H9 (cell line): Measurements from ENCODE around the gene SMCO4. TPM values are rescaled to one million over a fixed set of nuclear protein-coding genes. Genes with fewer than 3 reads are reported as not detected.

Source experiments
- DNase-seq: peaks from one replicate; pipeline ENCODE4 v3.0.0-alpha.2; 2017
- H2AFZ ChIP-seq: one replicate; pipeline ENCODE4 v1.6.1; 2013; ENCODE audit warnings: mild to moderate bottlenecking, low read length, control low read depth, moderate library complexity
- H2AK5ac ChIP-seq: 2 replicates; pipeline ENCODE4 v1.6.1; 2013; ENCODE audit warnings: low read length, control low read depth, mixed read lengths; ENCODE audit not compliant: insufficient read length
- H2BK120ac ChIP-seq: one replicate; pipeline ENCODE4 v1.6.1; 2013; ENCODE audit warnings: low read depth, mild to moderate bottlenecking, low read length, control low read depth, inconsistent platforms; ENCODE audit not compliant: poor library complexity, severe bottlenecking
- H2BK12ac ChIP-seq: 2 replicates; pipeline ENCODE4 v1.6.1; 2013; ENCODE audit warnings: low read length, control low read depth, mixed read lengths, low read depth; ENCODE audit not compliant: insufficient read length
- H2BK15ac ChIP-seq: 2 replicates; pipeline ENCODE4 v1.6.1; 2013; ENCODE audit warnings: low read depth, low read length, control low read depth
- H2BK20ac ChIP-seq: one replicate; pipeline ENCODE4 v1.6.1; 2013; ENCODE audit warnings: low read depth, mild to moderate bottlenecking, low read length, control low read depth, inconsistent platforms; ENCODE audit not compliant: poor library complexity, severe bottlenecking
- H2BK5ac ChIP-seq: 2 replicates; pipeline ENCODE4 v1.6.1; 2013; ENCODE audit warnings: low read length, control low read depth, mixed read lengths; ENCODE audit not compliant: insufficient read length
- H3K14ac ChIP-seq: 2 replicates; pipeline ENCODE4 v1.6.1; 2013; ENCODE audit warnings: low read length, control low read depth; ENCODE audit not compliant: insufficient read depth
- H3K18ac ChIP-seq: 2 replicates; pipeline ENCODE4 v1.6.1; 2013; ENCODE audit warnings: low read depth, mild to moderate bottlenecking, mixed read lengths, low read length, control low read depth; ENCODE audit not compliant: insufficient read length
- H3K23ac ChIP-seq: 2 replicates; pipeline ENCODE4 v1.6.1; 2013; ENCODE audit warnings: low read length, control low read depth, mixed read lengths, low read depth; ENCODE audit not compliant: insufficient read length
- H3K23me2 ChIP-seq: 2 replicates; pipeline ENCODE4 v1.6.1; 2013; ENCODE audit warnings: low read depth, mild to moderate bottlenecking, mixed read lengths, low read length, control low read depth; ENCODE audit not compliant: insufficient read length, poor library complexity, severe bottlenecking
- H3K27ac ChIP-seq: 2 replicates; pipeline ENCODE4 v1.5.1; 2013; ENCODE audit warnings: low read length, control low read depth, mixed read lengths, low read depth; ENCODE audit not compliant: insufficient read length
- H3K27me3 ChIP-seq: 2 replicates; pipeline ENCODE4 v1.6.1; 2013; ENCODE audit warnings: low read length, control low read depth, inconsistent platforms; ENCODE audit not compliant: insufficient read depth
- H3K4ac ChIP-seq: 2 replicates; pipeline ENCODE4 v1.6.1; 2013; ENCODE audit warnings: low read depth, mild to moderate bottlenecking, control low read depth, inconsistent platforms, low read length, moderate library complexity
- H3K4me1 ChIP-seq: 2 replicates; pipeline ENCODE4 v1.6.1; 2013; ENCODE audit warnings: low read length, control low read depth, inconsistent platforms; ENCODE audit not compliant: insufficient read depth
- H3K4me2 ChIP-seq: 2 replicates; pipeline ENCODE4 v1.6.1; 2013; ENCODE audit warnings: low read length, control low read depth, mixed read lengths; ENCODE audit not compliant: insufficient read length, insufficient read depth
- H3K56ac ChIP-seq: 2 replicates; pipeline ENCODE4 v1.6.1; 2013; ENCODE audit warnings: low read depth, mild to moderate bottlenecking, mixed read lengths, low read length, control low read depth; ENCODE audit not compliant: insufficient read length
- H3K79me1 ChIP-seq: 2 replicates; pipeline ENCODE4 v1.6.1; 2013; ENCODE audit warnings: low read depth, mild to moderate bottlenecking, moderate library complexity, low read length, control low read depth, inconsistent platforms; ENCODE audit not compliant: insufficient read depth, poor library complexity, severe bottlenecking
- H3K79me2 ChIP-seq: 2 replicates; pipeline ENCODE4 v1.6.1; 2013; ENCODE audit warnings: low read length, control low read depth, inconsistent platforms; ENCODE audit not compliant: insufficient read depth
- H3K9ac ChIP-seq: 2 replicates; pipeline ENCODE4 v1.6.1; 2013; ENCODE audit warnings: low read length, control low read depth, mixed read lengths; ENCODE audit not compliant: insufficient read length; ENCODE audit errors: extremely low read depth
- H3K9me3 ChIP-seq: one replicate; pipeline ENCODE4 v1.6.1; 2013; ENCODE audit warnings: low read depth, low read length, inconsistent platforms; ENCODE audit not compliant: control insufficient read depth
- H3T11ph ChIP-seq: one replicate; pipeline ENCODE4 v1.6.1; 2013; ENCODE audit warnings: mild to moderate bottlenecking, low read length, control low read depth, inconsistent platforms
- H4K20me1 ChIP-seq: one replicate; pipeline ENCODE4 v1.6.1; 2013; ENCODE audit not compliant: control insufficient read depth, insufficient read length, insufficient read depth
- H4K5ac ChIP-seq: 2 replicates; pipeline ENCODE4 v1.6.1; 2013; ENCODE audit warnings: low read depth, mild to moderate bottlenecking, mixed read lengths, low read length, control low read depth; ENCODE audit not compliant: insufficient read length
- H4K8ac ChIP-seq: replicated peaks from 2 replicates; pipeline ENCODE4 v1.6.1; 2013; ENCODE audit warnings: low read length, control low read depth, mixed read lengths, low read depth; ENCODE audit not compliant: insufficient read length
- H4K91ac ChIP-seq: 2 replicates; pipeline ENCODE4 v1.6.1; 2013; ENCODE audit warnings: low read depth, mild to moderate bottlenecking, moderate library complexity, mixed read lengths, low read length, control low read depth; ENCODE audit not compliant: insufficient read length
- H3K27ac Mint-ChIP-seq, 3 experiments: 2 replicates in 2 of 3; 3 replicates in 1 of 3; pipeline ENCODE4 v1.8.0; 2020 to 2021; ENCODE audit warnings: mixed read lengths in 3 of 3, mild to moderate bottlenecking in 1 of 3, moderate library complexity in 1 of 3
- H3K27me3 Mint-ChIP-seq: 2 replicates; pipeline ENCODE4 v1.8.0; 2021; ENCODE audit warnings: low read depth, mild to moderate bottlenecking, moderate library complexity, mixed read lengths
- H3K36me3 Mint-ChIP-seq, 3 experiments: 2 replicates in 2 of 3; 3 replicates in 1 of 3; pipeline ENCODE4 v1.8.0; 2020 to 2021; ENCODE audit warnings: low read depth in 3 of 3, mixed read lengths in 3 of 3; ENCODE audit not compliant: insufficient read depth in 1 of 3
- H3K4me1 Mint-ChIP-seq, 2 experiments: 2 replicates each; pipeline ENCODE4 v1.8.0; 2020; ENCODE audit warnings: mixed read lengths in 2 of 2
- H3K4me3 Mint-ChIP-seq, 2 experiments: 2 replicates in 1 of 2; 3 replicates in 1 of 2; pipeline ENCODE4 v1.8.0; 2020 to 2021; ENCODE audit warnings: mild to moderate bottlenecking in 2 of 2, mixed read lengths in 2 of 2, moderate library complexity in 1 of 2
- H3K9me3 Mint-ChIP-seq, 2 experiments: 2 replicates in 1 of 2; 3 replicates in 1 of 2; pipeline ENCODE4 v1.8.0; 2020; ENCODE audit warnings: mild to moderate bottlenecking in 2 of 2, mixed read lengths in 2 of 2, moderate library complexity in 1 of 2
- CTCF ChIP-seq: fragments of 200-600 bp; sonication (generic); conservative IDR thresholded peaks from 3 replicates; pipeline ENCODE4 v1.8.0; 2021; ENCODE audit warnings: antibody characterized with exemption, mild to moderate bottlenecking
- WGBS: extraction: QIAGEN DNeasy Blood & Tissue Kit; methylation state at CpG from one replicate; pipeline ENCODE4 v1.1.7; 2013; ENCODE audit warnings: missing lambda C conversion rate, low lambda C conversion rate, mixed read lengths; ENCODE audit not compliant: insufficient read length; ENCODE audit errors: extremely low coverage; 5-methylcytosine and 5-hydroxymethylcytosine counted together
- total RNA-seq: library from RNA; stranded (reverse); gene quantifications from 2 replicates; pipeline ENCODE4 v1.2.1, GENCODE V29; 2021

The SMCO4 gene
- total RNA-seq, 1 experiment from 2014 or later, result 35.6 TPM

GRCh38 chr11:93458286-93458685 lies 84.9 kb downstream of the SMCO4 start:
- no peak overlapping the region for H3K4ac ChIP-seq
- DNase-seq, result no peak
- no peak for TF ChIP-seq CTCF
- Mint-ChIP-seq H3K4me3 (no peak overlapping the region), H3K4me1 (0 out of 4 replicates have a peak, but pooled peaks cover 0 to 4% of the 10 kb centered on the region in 2 experiments), H3K9me3 (peaks cover 8% of the 10 kb centered on the region in 2 experiments; a peak in 4 of 5 replicates), H3K27ac (no peak overlapping the region), H3K36me3 (no peaks in the 10 kb centered on the region; a peak in 1 of 7 replicates), H3K27me3 (peaks cover 5% of the 10 kb centered on the region; the same call in 1 of the 2 replicates)
- no peaks in the 10 kb centered on the region for H4K20me1 ChIP-seq
- no peak overlapping the region for H3K4me2 ChIP-seq
- H3K27ac ChIP-seq, result no peak overlapping the region
- H2BK120ac ChIP-seq, result no peak overlapping the region
- no peak overlapping the region for H2BK12ac ChIP-seq
- H3K4me1 ChIP-seq, result no peaks in the 10 kb centered on the region
- no peak overlapping the region for H3T11ph ChIP-seq
- H3K79me1 ChIP-seq, result no peaks in the 10 kb centered on the region
- no peak overlapping the region for H2AFZ ChIP-seq
- H4K5ac ChIP-seq, result no peak overlapping the region
- no peak overlapping the region for H2BK20ac ChIP-seq
- no peak overlapping the region for H2AK5ac ChIP-seq
- H3K9ac ChIP-seq, result no peak overlapping the region
- H3K27me3 ChIP-seq, result no peaks in the 10 kb centered on the region
- H2BK5ac ChIP-seq, result no peak overlapping the region
- H2BK15ac ChIP-seq, result no peak overlapping the region
- no peak overlapping the region for H4K91ac ChIP-seq
- H3K79me2 ChIP-seq, result no peaks in the 10 kb centered on the region
- H3K18ac ChIP-seq, result no peak overlapping the region
- no peak overlapping the region for H3K14ac ChIP-seq
- no peak overlapping the region for H4K8ac ChIP-seq
- H3K9me3 ChIP-seq, result no peaks in the 10 kb centered on the region
- H3K23ac ChIP-seq, result no peak overlapping the region
- H3K23me2 ChIP-seq, result no peaks in the 10 kb centered on the region
- H3K56ac ChIP-seq, result no peak overlapping the region
- no CpG with 5 or more reads among the region's 9 CpGs for WGBS
